CD8-positive, alpha-beta memory T cell (primary cell): Measurements from ENCODE around the gene GNB1L. TPM values are rescaled to one million over a fixed set of nuclear protein-coding genes. Genes with fewer than 3 reads are reported as not detected.
A peak's percentile ranks its signal among the peaks of the same experiment; 100 is the strongest.

ENCODE experiments used
- CTCF ChIA-PET: fragments of 350-600 bp; sonication (Branson Sonifier 250); formaldehyde crosslinking; loops from one replicate; lab custom pipeline; 2021; ENCODE audit warnings: antibody characterized with exemption; lab: Charles Lee
- POLR2A ChIA-PET: fragments of 350-600 bp; sonication (Branson Sonifier 250); formaldehyde crosslinking; loops from one replicate; lab custom pipeline; 2021; ENCODE audit warnings: antibody characterized with exemption; lab: Charles Lee
- DNase-seq, 5 donors: peaks; one replicate each; pipeline versions ENCODE4 v3.0.0 to v3.0.0-alpha.2; 2020 to 2022; ENCODE audit warnings: mixed read lengths in 1 of 5
- H3K27ac ChIP-seq: one replicate; pipeline ENCODE4 v1.7.0; 2013; ENCODE audit warnings: low read depth, mild to moderate bottlenecking, low read length, moderate library complexity
- H3K27me3 ChIP-seq: 2 replicates; pipeline ENCODE4 v1.7.0; 2013; ENCODE audit warnings: low read length, mild to moderate bottlenecking; ENCODE audit not compliant: insufficient read depth, poor library complexity, severe bottlenecking
- H3K36me3 ChIP-seq: 2 replicates; pipeline ENCODE4 v1.7.0; 2013; ENCODE audit warnings: mild to moderate bottlenecking, low read length, moderate library complexity; ENCODE audit not compliant: insufficient read depth
- H3K4me1 ChIP-seq: 2 replicates; pipeline ENCODE4 v1.7.0; 2013; ENCODE audit warnings: mild to moderate bottlenecking, low read length, moderate library complexity; ENCODE audit not compliant: insufficient read depth
- H3K4me3 ChIP-seq: 2 replicates; pipeline ENCODE4 v1.7.0; 2013; ENCODE audit warnings: mild to moderate bottlenecking, low read length
- H3K9me3 ChIP-seq: 2 replicates; pipeline ENCODE4 v1.7.0; 2013; ENCODE audit warnings: mild to moderate bottlenecking, low read length
- H3K27ac Mint-ChIP-seq, 8 donors: one replicate each; pipeline ENCODE4 v1.8.0; 2020 to 2021; ENCODE audit warnings: mixed read lengths in 8 of 8, mild to moderate bottlenecking in 6 of 8, inconsistent platforms in 3 of 8, moderate library complexity in 3 of 8
- H3K27me3 Mint-ChIP-seq, 2 donors: one replicate each; pipeline ENCODE4 v1.8.0; 2020 to 2021; ENCODE audit warnings: mixed read lengths in 2 of 2, mild to moderate bottlenecking in 1 of 2, moderate library complexity in 1 of 2
- H3K36me3 Mint-ChIP-seq, 3 donors: one replicate each; pipeline ENCODE4 v1.8.0; 2020 to 2021; ENCODE audit warnings: mixed read lengths in 3 of 3, inconsistent platforms in 1 of 3, mild to moderate bottlenecking in 1 of 3
- H3K4me1 Mint-ChIP-seq, 3 donors: one replicate each; pipeline ENCODE4 v1.8.0; 2020 to 2021; ENCODE audit warnings: mixed read lengths in 3 of 3, inconsistent platforms in 1 of 3, mild to moderate bottlenecking in 1 of 3
- H3K4me3 Mint-ChIP-seq, 7 donors: one replicate each; pipeline ENCODE4 v1.8.0; 2020 to 2021; ENCODE audit warnings: mixed read lengths in 7 of 7, mild to moderate bottlenecking in 6 of 7, moderate library complexity in 4 of 7, inconsistent platforms in 2 of 7
- H3K9me3 Mint-ChIP-seq, 5 donors: one replicate each; pipeline ENCODE4 v1.8.0; 2020 to 2022; ENCODE audit warnings: mixed read lengths in 5 of 5, mild to moderate bottlenecking in 3 of 5, moderate library complexity in 2 of 5, inconsistent platforms in 1 of 5
- polyA plus RNA-seq: library from polyadenylated mRNA; unstranded; fragments of 300-500 nt; fragmentation: Illumina TruSeq; gene quantifications from one replicate; pipeline ENCODE4 v1.2.3, GENCODE V29; 2021
- total RNA-seq, 2 experiments: library from RNA; stranded (reverse); gene quantifications; one replicate each; pipeline ENCODE4 v1.2.3, GENCODE V29; 2021

GNB1L gene
- total and polyA plus RNA-seq, 3 experiments from 2014 or later: 14.2 to 17.9 (median 16.6) TPM

GRCh38 chr22:19855504-19856409 lies 1.1 kb upstream of the GNB1L start:
- H3K4me3 ChIP-seq: peak overlapping the region; percentile 90
- POLR2A ChIA-PET: interaction anchor here (1.0 to 2.7 kb wide), 2 partner anchors 34 to 36 kb away, joined by 3 to 25 read pairs; no protein-coding TSS in a partner anchor
- H3K27ac Mint-ChIP-seq: peak overlapping the region; percentile 94 to 98 (median 96)
- H3K9me3 ChIP-seq: no peaks in the 10 kb centered on the region
- no peaks in the 10 kb centered on the region for H3K27me3 ChIP-seq
- CTCF ChIA-PET: interaction anchor here (1.1 to 3.1 kb wide), 2 partner anchors 36 to 255 kb away, joined by 3 to 10 read pairs; no protein-coding TSS in a partner anchor
- peaks cover 0 to 29% (median 0%) of the 10 kb centered on the region in 3 donors for H3K36me3 Mint-ChIP-seq
- H3K4me1 Mint-ChIP-seq: peaks cover 29 to 47% (median 42%) of the 10 kb centered on the region in 3 donors
- no peaks in the 10 kb centered on the region for H3K9me3 Mint-ChIP-seq
- H3K27ac ChIP-seq: peak overlapping the region; percentile 97
- H3K27me3 Mint-ChIP-seq: no peaks in the 10 kb centered on the region
- peak; percentile 27 to 58 (median 44) for DNase-seq
- peaks cover 12% of the 10 kb centered on the region for H3K36me3 ChIP-seq
- peaks cover 27% of the 10 kb centered on the region for H3K4me1 ChIP-seq
- peak overlapping the region; percentile 91 to 99 (median 94) for H3K4me3 Mint-ChIP-seq

- Histone ChIP-seq H3K4me3 (peak overlapping the region; percentile 90), H3K4me1 (peaks cover 27% of the 10 kb centered on the region), H3K27me3 (no peaks in the 10 kb centered on the region), H3K9me3 (no peaks in the 10 kb centered on the region), H3K27ac (peak overlapping the region; percentile 97), H3K36me3 (peaks cover 20% of the 10 kb centered on the region)
- CTCF ChIA-PET: interaction anchor here (3.1 kb wide), 1 partner anchor 38 kb away, joined by 10 read pairs; no protein-coding TSS in a partner anchor
- DNase-seq: peak in 3 of 5 donors; percentile 12 to 42 (median 39)
- H3K4me3 Mint-ChIP-seq: peak overlapping the region; percentile 91 to 99 (median 94)
- POLR2A ChIA-PET: interaction anchor here (2.7 kb wide), 1 partner anchor 38 kb away, joined by 25 read pairs; no protein-coding TSS in a partner anchor
- H3K9me3 Mint-ChIP-seq: no peaks in the 10 kb centered on the region
- peaks cover 29 to 53% (median 42%) of the 10 kb centered on the region in 3 donors for H3K4me1 Mint-ChIP-seq
- H3K27me3 Mint-ChIP-seq: no peaks in the 10 kb centered on the region
- H3K27ac Mint-ChIP-seq: peak overlapping the region; percentile 7 to 98 (median 91)
- H3K36me3 Mint-ChIP-seq: peaks cover 0 to 42% (median 0%) of the 10 kb centered on the region in 3 donors
Measured at GRCh38 chr22:19853879-19854777, 546 bp downstream of the GNB1L start.

- Mint-ChIP-seq H3K4me3 (peak overlapping the region; percentile 91 to 99 (median 94)), H3K27ac (peak overlapping the region; percentile 33 to 98 (median 91)), H3K9me3 (no peaks in the 10 kb centered on the region), H3K4me1 (peaks cover 29 to 53% (median 42%) of the 10 kb centered on the region in 3 donors), H3K36me3 (peaks cover 0 to 46% (median 0%) of the 10 kb centered on the region in 3 donors), H3K27me3 (no peaks in the 10 kb centered on the region)
- Histone ChIP-seq H3K27me3 (no peaks in the 10 kb centered on the region), H3K4me1 (peaks cover 27% of the 10 kb centered on the region), H3K27ac (peak overlapping the region; percentile 97), H3K4me3 (peak overlapping the region; percentile 90), H3K9me3 (no peaks in the 10 kb centered on the region), H3K36me3 (peaks cover 24% of the 10 kb centered on the region)
- POLR2A ChIA-PET: interaction anchor here (2.7 kb wide), 1 partner anchor 39 kb away, joined by 25 read pairs; no protein-coding TSS in a partner anchor
- CTCF ChIA-PET: interaction anchor here (3.1 kb wide), 1 partner anchor 39 kb away, joined by 10 read pairs; no protein-coding TSS in a partner anchor
- DNase-seq: no peak
Measured at GRCh38 chr22:19853058-19853878, 1.4 kb downstream of the GNB1L start.

DNA sequence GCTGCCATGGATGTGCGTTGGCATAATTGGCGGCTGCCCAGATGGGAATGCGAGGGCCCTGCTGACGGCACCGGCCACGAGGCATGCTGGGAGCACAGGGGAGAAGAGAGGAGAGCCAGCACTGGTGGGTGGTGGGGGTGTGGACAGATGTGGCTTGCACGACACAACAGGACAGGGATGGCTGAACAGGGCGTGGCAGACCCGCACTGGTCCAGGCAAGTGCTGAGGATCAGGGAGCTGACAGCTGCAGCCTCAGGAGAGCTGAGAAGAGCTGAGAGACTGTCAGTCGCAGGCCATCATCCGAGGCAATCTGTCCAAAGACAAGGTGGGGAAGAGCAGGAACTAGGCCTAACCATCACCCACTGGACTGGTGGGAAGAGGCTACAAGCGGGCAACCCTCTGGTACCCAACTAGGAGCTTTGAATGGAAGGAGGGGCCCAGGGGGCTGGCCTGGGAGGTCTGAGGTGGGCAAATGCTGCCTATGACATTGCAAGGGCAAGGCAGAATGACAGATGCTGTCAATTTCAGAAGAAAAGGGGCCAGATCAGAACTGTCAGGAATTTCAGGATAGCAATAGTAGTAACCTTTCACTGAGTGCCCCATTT lies 2.4 kb downstream of the GNB1L start:
- peaks cover 28% of the 10 kb centered on the region for H3K36me3 ChIP-seq
- H3K27me3 ChIP-seq: no peaks in the 10 kb centered on the region
- H3K27me3 Mint-ChIP-seq: no peaks in the 10 kb centered on the region
- H3K4me3 Mint-ChIP-seq: peak overlapping the region; percentile 73 to 99 (median 93)
- no peak for DNase-seq
- peaks cover 31 to 54% (median 37%) of the 10 kb centered on the region in 3 donors for H3K4me1 Mint-ChIP-seq
- H3K4me1 ChIP-seq: peaks cover 27% of the 10 kb centered on the region
- H3K9me3 Mint-ChIP-seq: no peaks in the 10 kb centered on the region
- peaks cover 0 to 54% (median 2%) of the 10 kb centered on the region in 3 donors for H3K36me3 Mint-ChIP-seq
- H3K27ac Mint-ChIP-seq: peak overlapping the region in 7 of 8 donors; percentile 53 to 98 (median 72)
- ChIA-PET CTCF (interaction anchor here (2.1 kb wide), 1 partner anchor 122 kb away, joined by 6 read pairs; no protein-coding TSS in a partner anchor), POLR2A (no interaction called here)
- H3K9me3 ChIP-seq: no peaks in the 10 kb centered on the region
- no peak overlapping the region for H3K4me3 ChIP-seq
- no peak overlapping the region for H3K27ac ChIP-seq

DNA sequence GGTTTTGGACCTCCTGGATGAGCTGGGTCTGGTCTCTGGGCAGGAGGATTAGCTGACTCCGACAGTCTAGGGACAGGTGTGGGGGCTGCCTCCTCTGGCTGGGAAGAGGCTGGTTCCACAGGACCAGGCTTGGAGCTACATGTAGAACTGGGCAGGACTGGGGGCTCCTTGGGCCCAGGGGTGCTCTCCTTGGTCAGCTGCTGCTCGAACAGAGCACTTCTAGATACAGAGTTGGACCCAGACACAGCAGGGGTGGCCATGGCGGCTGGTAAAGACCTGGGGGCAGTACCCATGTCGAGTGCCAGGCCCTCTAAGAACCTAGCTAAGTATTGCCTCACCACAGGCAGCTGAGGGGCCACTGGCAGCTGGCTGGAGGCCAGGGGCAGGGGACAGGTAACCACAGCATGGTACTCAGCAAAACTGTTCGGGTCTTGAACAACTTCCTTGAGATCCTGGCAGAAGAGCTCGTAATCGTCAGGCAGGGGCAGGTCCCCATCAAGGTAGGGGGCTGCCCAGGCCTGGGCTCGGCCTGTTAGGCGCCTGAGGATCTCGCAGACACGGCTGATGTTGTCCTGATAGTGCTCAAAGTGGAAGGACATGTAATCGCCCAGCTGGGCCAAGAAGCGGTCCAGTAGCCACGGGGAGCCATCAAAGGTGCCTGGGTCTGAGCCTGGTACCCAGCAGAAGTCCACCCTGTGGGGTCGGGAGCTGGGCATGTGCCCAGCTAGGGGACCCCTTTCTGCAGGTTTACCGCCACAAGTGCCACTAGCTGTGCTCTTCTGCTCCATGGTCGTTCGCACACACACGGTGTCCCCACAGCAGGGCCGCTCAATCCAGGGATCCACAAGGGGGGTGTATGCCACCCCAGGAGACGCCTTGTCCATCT lies 3.1 kb downstream of the GNB1L start:
- peaks cover 27% of the 10 kb centered on the region for H3K4me1 ChIP-seq

GRCh38 chr22:19850763-19851109 lies 3.9 kb downstream of the GNB1L start:
- Histone ChIP-seq H3K9me3 (no peaks in the 10 kb centered on the region), H3K4me3 (no peak overlapping the region), H3K4me1 (peaks cover 22% of the 10 kb centered on the region), H3K27ac (no peak overlapping the region), H3K27me3 (no peaks in the 10 kb centered on the region), H3K36me3 (peaks cover 28% of the 10 kb centered on the region)
- ChIA-PET POLR2A (interaction anchor here (0.6 kb wide), 1 partner anchor 766 kb away, joined by 4 read pairs; no protein-coding TSS in a partner anchor), CTCF (interaction anchor here (2.1 kb wide), 1 partner anchor 120 kb away, joined by 6 read pairs; no protein-coding TSS in a partner anchor)
- Mint-ChIP-seq H3K27me3 (no peaks in the 10 kb centered on the region), H3K27ac (peak overlapping the region in 3 of 8 donors; percentile 3 to 50 (median 23)), H3K9me3 (no peaks in the 10 kb centered on the region), H3K4me3 (no peak overlapping the region), H3K4me1 (peaks cover 23 to 48% (median 30%) of the 10 kb centered on the region in 3 donors), H3K36me3 (peaks cover 0 to 55% (median 4%) of the 10 kb centered on the region in 3 donors)
- DNase-seq: no peak

More for the DNA sequence above, 3.1 kb downstream of the GNB1L start:
- ChIA-PET CTCF (interaction anchor here (2.1 kb wide), 1 partner anchor 121 kb away, joined by 6 read pairs; no protein-coding TSS in a partner anchor), POLR2A (interaction anchor here (0.6 kb wide), 1 partner anchor 766 kb away, joined by 4 read pairs; no protein-coding TSS in a partner anchor)
- Mint-ChIP-seq H3K27ac (peak overlapping the region in 1 of 8 donors; percentile 50), H3K9me3 (no peaks in the 10 kb centered on the region), H3K27me3 (no peaks in the 10 kb centered on the region), H3K4me1 (peaks cover 27 to 48% (median 30%) of the 10 kb centered on the region in 3 donors), H3K4me3 (peak overlapping the region in 4 of 7 donors; percentile 28 to 95 (median 86)), H3K36me3 (peaks cover 0 to 55% (median 2%) of the 10 kb centered on the region in 3 donors)
- Histone ChIP-seq H3K27me3 (no peaks in the 10 kb centered on the region), H3K9me3 (no peaks in the 10 kb centered on the region), H3K4me3 (no peak overlapping the region), H3K36me3 (peaks cover 28% of the 10 kb centered on the region), H3K27ac (no peak overlapping the region)
- no peak for DNase-seq
